HG02943 (cell line): ENCODE measurements around the gene ERC2.

Experiments used
- ATAC-seq: cut with Tn5 transposase; IDR thresholded peaks from one replicate; pipeline ENCODE4 v1.9.1; 2021; ENCODE audit warnings: mild to moderate bottlenecking, low read depth, moderate library complexity; ENCODE audit not compliant: unreplicated experiment

The ERC2 gene

DNA sequence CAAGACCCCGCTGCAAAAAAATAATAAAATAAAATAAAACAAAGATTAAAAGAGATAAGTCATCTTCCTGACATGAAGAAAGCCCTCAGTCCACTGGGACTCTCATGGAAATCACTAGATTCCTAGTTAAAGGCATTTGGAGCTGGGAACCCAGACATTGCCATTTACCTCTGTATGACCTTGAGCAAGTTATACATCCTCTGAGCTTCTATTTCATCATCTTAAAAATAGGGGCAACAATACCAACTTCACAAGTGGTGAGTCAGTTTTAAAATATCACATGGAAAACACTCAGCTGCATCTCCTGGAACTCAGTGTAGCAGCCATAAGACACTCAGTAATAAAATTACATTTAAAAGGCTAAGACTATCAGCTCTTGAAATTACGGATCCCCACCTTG is 334.8 kb downstream of the ERC2 start:
- no peak for ATAC-seq

GRCh38 chr3:56132762-56133161 is 335.5 kb downstream of the ERC2 start:
- ATAC-seq: no peak

DNA sequence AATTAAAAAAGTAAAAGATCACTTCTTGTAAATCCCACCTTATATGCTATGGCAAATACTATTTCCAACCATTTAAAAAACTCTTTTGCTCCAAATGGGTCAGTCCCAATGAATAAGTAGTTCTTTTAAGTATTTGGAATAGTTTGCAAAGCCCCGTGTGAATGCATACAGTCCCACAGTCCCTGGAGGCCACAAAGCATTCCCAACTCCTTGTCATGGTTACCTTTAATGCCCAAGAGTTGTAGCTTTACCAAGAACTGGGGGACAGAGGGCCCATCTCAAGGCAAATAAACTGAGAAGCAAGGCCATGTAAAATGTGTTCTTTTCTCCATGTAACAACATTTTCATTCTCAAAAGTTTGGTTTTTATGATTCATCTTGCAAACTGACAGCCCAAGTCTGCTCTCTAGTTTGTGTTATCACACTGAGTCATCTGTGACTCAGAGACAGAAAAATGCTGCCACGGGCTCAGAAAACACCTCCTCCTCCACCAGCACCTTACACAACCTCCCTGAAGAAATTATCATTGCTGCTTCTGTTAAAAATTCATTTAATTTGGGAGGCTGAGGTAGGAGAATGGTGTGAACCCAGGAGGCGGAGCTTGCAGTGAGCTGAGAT is 336.2 kb downstream of the ERC2 start:
- no peak for ATAC-seq

- no peak for ATAC-seq
These were observed 338.2 kb downstream of the ERC2 start for GRCh38 chr3:56130036-56130435.

DNA sequence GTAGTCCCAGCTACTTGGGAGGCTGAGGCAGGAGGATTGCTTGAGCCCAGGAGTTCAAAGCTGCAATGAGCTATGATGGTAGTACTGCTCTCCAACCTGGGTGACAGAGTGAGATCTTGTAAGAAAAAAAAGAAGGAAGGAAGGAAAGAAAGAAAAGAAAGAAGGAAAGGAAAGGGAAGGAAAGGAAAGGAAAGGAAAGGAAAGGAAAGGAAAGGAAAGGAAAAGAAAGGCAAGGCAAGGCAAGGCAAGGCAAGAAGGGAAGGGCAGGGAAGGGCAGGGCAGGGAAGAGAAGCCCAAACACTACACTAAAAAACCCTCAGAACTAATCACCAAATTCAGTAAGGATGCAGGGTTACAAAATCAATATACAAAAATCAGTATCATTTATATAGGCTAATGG is 341.6 kb downstream of the ERC2 start:
- no peak for ATAC-seq

GRCh38 chr3:56125358-56126005 is 342.8 kb downstream of the ERC2 start:
- no peak for ATAC-seq

GRCh38 chr3:56124546-56124945 is 343.7 kb downstream of the ERC2 start:
- no peak for ATAC-seq

DNA sequence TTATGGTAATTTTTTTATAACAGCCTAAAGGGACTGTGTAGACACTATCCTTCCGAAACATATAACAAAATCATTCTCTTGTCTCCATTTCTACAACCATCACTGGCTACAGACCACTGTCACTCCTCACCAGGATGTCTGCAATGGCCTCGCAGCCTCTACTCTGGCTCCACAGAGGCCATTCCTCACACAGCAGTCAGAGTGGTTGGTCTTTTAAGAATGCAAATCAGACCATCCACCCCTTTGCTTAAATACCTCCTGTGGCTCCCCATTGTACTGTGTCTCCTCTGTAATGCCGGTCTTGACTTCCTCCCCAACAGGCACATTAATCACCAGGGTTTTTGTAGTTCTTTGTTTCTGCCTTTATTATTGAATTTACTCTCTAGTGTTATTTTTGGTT is 344.8 kb downstream of the ERC2 start:
- ATAC-seq: no peak

- no peak for ATAC-seq
These were observed 345.4 kb downstream of the ERC2 start for GRCh38 chr3:56122911-56123310.

- ATAC-seq: no peak
These were observed 346.6 kb downstream of the ERC2 start for GRCh38 chr3:56121716-56122115.

DNA sequence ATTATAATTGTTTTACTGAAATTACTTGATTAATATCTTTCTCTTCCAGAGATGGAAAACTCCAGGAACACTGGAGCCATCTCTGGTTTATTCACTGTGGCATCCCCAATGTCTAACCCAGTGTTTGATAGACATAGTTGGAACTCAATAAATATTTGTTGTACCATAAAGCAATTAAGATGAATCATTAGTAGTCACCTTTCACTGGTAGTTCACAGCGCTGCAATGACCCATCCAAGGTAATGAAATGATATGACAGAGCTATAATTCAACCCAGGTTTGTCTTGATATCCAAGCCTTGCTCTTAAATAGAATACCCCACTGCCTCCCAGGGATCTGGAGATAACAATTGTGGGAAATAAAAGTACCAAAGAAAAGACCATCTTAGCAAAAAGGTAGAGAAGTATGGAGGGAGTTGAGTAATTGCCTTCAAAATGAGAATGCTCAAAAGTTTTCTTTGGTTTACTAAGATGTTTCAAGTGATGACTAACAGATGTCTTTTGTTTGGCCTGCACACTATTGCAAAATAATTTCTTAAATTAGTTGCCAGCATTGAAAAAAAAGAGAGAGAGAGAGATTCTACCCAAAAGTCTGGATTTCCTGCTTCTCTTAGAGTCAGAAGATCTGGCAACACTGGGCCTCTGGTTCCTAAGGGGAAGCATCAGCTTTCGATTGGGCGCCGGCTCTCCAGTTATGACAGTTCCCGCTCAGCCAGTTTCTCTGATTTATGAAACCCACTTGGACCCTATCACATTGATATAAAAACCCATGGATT is 348.5 kb downstream of the ERC2 start:
- ATAC-seq: no peak

DNA sequence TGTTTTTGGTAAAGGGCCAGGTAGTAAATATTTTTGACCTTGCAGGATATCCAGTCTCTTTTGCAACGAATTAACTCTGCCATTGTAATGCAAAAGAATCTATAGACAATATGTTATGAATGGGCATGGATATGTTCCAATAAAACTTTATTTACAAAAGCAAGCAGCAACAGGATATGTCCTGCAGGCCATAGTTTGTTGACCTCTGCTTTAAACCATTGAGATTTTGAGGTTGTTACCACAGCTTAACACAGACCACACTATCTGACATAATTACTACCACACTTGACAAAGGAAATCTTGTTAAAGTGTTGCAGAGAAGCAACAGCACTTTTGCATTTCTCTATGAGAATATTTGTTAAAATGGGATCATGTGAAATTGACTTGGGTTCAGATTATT is 349.3 kb downstream of the ERC2 start:
- no peak for ATAC-seq

DNA sequence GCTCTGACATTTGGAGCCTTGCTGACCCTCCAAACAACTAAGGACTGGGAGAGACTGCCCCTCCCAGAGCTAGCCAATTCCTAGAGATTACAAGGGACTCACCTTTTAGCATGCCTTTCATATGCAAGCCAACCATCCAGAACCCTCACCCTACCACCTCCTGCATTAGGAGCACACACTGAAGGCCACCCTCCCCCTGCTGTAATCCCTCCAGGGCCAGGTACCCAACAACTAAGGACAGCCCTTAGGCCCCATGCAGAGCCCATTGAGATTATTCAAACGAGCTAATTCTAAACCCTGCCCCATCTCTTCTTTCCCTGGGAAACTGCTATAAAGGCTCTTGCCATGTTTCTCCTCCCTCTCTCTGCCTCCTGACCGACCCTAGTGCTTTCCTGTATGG is 352.6 kb downstream of the ERC2 start:
- no peak for ATAC-seq

- no peak for ATAC-seq
These were observed 353.1 kb downstream of the ERC2 start for GRCh38 chr3:56115199-56115598.

DNA sequence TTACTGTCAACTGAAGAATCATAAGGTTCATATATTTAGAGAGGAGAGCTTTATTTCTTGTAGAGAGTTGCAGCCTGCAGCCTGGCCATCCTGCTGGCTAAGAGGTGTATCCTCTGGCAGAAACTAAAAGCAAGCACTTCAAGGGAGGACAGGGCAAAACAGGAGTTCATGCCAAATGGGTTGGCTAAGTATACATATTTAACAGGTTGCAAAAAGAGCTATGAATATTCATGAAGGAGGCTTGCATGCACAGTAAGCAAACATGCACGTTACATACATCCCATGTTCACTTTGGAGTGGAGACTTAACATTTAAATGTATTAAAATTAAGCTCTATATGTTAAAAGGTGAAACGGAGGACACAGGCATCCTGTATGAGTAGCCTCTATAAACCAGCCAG is 354.4 kb downstream of the ERC2 start:
- no peak for ATAC-seq

GRCh38 chr3:56113231-56113630 is 355.0 kb downstream of the ERC2 start:
- ATAC-seq: no peak

DNA sequence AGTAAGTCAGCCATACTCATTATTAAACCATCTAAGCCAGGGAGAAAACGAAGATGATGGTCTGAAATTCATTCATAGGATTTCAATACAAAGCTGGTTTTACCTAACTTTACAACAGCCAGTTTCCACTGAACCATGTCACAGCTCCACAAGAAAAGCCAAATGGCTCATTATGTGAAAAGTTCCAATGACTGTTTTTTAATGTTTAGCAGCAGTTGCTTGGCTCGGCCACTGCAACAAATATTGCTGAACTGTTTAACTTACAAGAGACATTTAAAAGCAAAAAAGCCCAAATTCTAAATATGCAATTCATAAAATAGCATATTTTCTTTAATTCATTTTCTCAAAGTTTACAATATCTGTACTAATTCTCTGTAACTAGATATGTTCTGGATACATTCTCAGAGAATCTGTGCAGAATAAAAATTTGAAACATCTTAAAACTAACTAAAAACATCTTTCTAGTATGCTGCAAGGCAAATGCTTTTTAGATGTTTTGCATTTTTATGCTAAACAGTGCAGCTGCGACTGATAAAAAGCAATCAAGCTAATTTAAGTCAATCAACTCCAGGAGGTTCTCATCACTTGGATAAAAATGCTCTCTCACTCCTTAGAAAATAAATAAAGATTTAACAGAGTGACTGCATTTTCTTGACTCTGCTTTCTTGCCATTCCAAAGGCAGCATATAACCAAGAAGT is 356.5 kb downstream of the ERC2 start:
- no peak for ATAC-seq

DNA sequence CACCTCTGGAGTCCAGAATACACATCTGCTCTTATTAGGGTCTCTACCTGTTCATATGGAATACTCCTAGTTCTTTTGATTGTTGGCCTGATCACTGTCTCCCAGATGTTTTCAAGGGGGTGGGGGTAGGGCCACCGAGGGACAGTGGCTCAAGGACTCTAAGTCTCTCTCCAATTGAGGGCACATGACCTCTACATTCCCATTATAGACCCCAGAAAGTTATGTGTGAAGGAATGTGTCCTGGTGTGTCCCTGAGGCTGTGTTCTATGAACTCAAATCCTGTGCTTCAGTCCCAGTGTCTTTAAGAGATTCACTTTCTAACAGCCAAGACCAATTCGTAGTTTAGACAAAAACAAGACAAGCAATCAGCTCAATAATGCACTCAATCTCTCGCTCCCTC is 357.4 kb downstream of the ERC2 start:
- ATAC-seq: no peak

GRCh38 chr3:56107157-56107556 is 361.1 kb downstream of the ERC2 start:
- no peak for ATAC-seq

DNA sequence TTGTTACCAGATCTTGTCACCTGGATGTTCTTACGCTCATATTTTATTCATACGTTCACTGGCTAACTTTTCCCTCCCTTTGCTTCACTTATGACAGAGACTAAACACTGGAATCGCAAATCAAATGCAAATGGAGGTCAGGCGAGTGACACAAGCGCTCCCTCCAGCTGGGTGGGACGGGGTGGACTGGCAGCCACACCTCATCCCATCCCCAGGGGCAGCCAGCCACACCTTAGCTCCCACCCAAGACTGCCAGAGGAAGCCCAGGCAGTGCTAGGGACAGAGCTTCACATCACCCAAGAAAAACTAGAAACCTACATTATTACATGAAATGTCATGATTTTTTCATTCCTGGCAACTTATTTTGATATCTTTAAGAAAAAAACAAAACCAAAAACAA is 366.2 kb downstream of the ERC2 start:
- ATAC-seq: no peak

GRCh38 chr3:56101576-56101975 is 366.7 kb downstream of the ERC2 start:
- no peak for ATAC-seq
